Loucy (cell line): ENCODE results near the gene ADGRL3.

ENCODE experiments used
- H2AFZ ChIP-seq: fragments of 200-600 bp; sonication (generic); 2 replicates; pipeline ENCODE4 v1.6.0; 2016; ENCODE audit warnings: antibody characterized with exemption, mild to moderate bottlenecking, low read length, moderate library complexity
- H3F3A ChIP-seq: fragments of 200-600 bp; 2 replicates; pipeline ENCODE4 v1.6.0; 2016; ENCODE audit warnings: antibody characterized with exemption, low read depth, mild to moderate bottlenecking
- H3K27me3 ChIP-seq: fragments of 200-600 bp; sonication (generic); 2 replicates; pipeline ENCODE4 v1.6.1; 2014; ENCODE audit warnings: low read length, mild to moderate bottlenecking; ENCODE audit not compliant: insufficient read depth, poor library complexity, severe bottlenecking
- H3K36me3 ChIP-seq: fragments of 200-600 bp; sonication (generic); 2 replicates; pipeline ENCODE4 v1.6.1; 2016; ENCODE audit warnings: low read length; ENCODE audit not compliant: insufficient read depth
- H3K4me1 ChIP-seq: fragments of 200-600 bp; sonication (generic); 2 replicates; pipeline ENCODE4 v1.5.1; 2014; ENCODE audit warnings: low read length, mild to moderate bottlenecking; ENCODE audit not compliant: insufficient read depth, poor library complexity, severe bottlenecking
- H3K4me2 ChIP-seq: fragments of 200-600 bp; sonication (generic); 2 replicates; pipeline ENCODE4 v1.6.0; 2014; ENCODE audit warnings: antibody characterized with exemption, low read length, low read depth, mild to moderate bottlenecking; ENCODE audit not compliant: poor library complexity, severe bottlenecking
- H3K4me3 ChIP-seq: fragments of 200-600 bp; sonication (generic); 2 replicates; pipeline ENCODE4 v1.5.1; 2014; ENCODE audit warnings: low read length, mild to moderate bottlenecking, mixed read lengths; ENCODE audit not compliant: poor library complexity, severe bottlenecking
- H3K79me2 ChIP-seq: fragments of 200-600 bp; sonication (generic); 2 replicates; pipeline ENCODE4 v1.6.1; 2014; ENCODE audit warnings: low read length; ENCODE audit not compliant: insufficient read depth
- H3K9ac ChIP-seq: fragments of 200-600 bp; sonication (generic); 2 replicates; pipeline ENCODE4 v1.6.0; 2014; ENCODE audit warnings: mild to moderate bottlenecking, low read depth, low read length, moderate library complexity; ENCODE audit not compliant: poor library complexity, severe bottlenecking
- H3K9me2 ChIP-seq: fragments of 200-600 bp; sonication (generic); replicated peaks from 2 replicates; pipeline ENCODE4 v1.6.1; 2016; ENCODE audit warnings: low read depth, low read length, mixed read lengths
- H3K9me3 ChIP-seq: fragments of 200-600 bp; sonication (generic); 2 replicates; pipeline ENCODE4 v1.6.1; 2014; ENCODE audit warnings: mild to moderate bottlenecking, antibody characterized with exemption, low read length, low read depth; ENCODE audit not compliant: insufficient read depth
- H4K20me1 ChIP-seq: fragments of 200-600 bp; sonication (generic); 2 replicates; pipeline ENCODE4 v1.6.0; 2014; ENCODE audit warnings: antibody characterized with exemption, low read length, mild to moderate bottlenecking; ENCODE audit not compliant: insufficient read depth, poor library complexity, severe bottlenecking
- CTCF ChIP-seq: fragments of 200-600 bp; sonication (generic); conservative IDR thresholded peaks from 2 replicates; pipeline ENCODE4 v1.5.1; 2014; ENCODE audit warnings: mild to moderate bottlenecking, antibody characterized with exemption, low read length
- EZH2phosphoT487 ChIP-seq: fragments of 200-600 bp; IDR thresholded peaks from 2 replicates; pipeline ENCODE4 v1.6.1; 2018; ENCODE audit warnings: antibody characterized with exemption, mild to moderate bottlenecking, moderate library complexity, borderline replicate concordance

Gene ADGRL3

GRCh38 chr4:61785761-61786160, 585.6 kb downstream of the ADGRL3 start:
- Histone ChIP-seq H4K20me1 (no peaks in the 10 kb centered on the region), H3K4me3 (no peak overlapping the region), H3K9ac (no peak overlapping the region), H3K9me2 (no peaks in the 10 kb centered on the region), H3K9me3 (no peaks in the 10 kb centered on the region), H3K27me3 (no peaks in the 10 kb centered on the region), H2AFZ (no peak overlapping the region), H3K4me1 (no peaks in the 10 kb centered on the region), H3F3A (no peaks in the 10 kb centered on the region), H3K79me2 (no peaks in the 10 kb centered on the region), H3K36me3 (no peaks in the 10 kb centered on the region), H3K4me2 (no peak overlapping the region)
- TF ChIP-seq CTCF (no peak), EZH2phosphoT487 (no peak)

- Histone ChIP-seq H3K79me2 (no peaks in the 10 kb centered on the region), H3K4me2 (no peak overlapping the region), H4K20me1 (no peaks in the 10 kb centered on the region), H2AFZ (no peak overlapping the region), H3K4me3 (no peak overlapping the region), H3K9me3 (no peaks in the 10 kb centered on the region), H3K9me2 (no peaks in the 10 kb centered on the region), H3K9ac (no peak overlapping the region), H3K36me3 (no peaks in the 10 kb centered on the region), H3F3A (no peaks in the 10 kb centered on the region), H3K27me3 (no peaks in the 10 kb centered on the region), H3K4me1 (no peaks in the 10 kb centered on the region)
- TF ChIP-seq CTCF, result no peak
- no peak for TF ChIP-seq EZH2phosphoT487
Observed at GRCh38 chr4:61786211-61786610, 586.1 kb downstream of the ADGRL3 start.

GRCh38 chr4:61795998-61796397, 595.9 kb downstream of the ADGRL3 start:
- Histone ChIP-seq H3K9me2 (no peaks in the 10 kb centered on the region), H3K9me3 (no peaks in the 10 kb centered on the region; the same call in 1 of the 2 replicates), H3K9ac (no peak overlapping the region), H3K79me2 (no peaks in the 10 kb centered on the region), H3K27me3 (no peaks in the 10 kb centered on the region), H3K4me1 (no peaks in the 10 kb centered on the region), H3K4me2 (no peak overlapping the region), H3K36me3 (no peaks in the 10 kb centered on the region), H3F3A (no peaks in the 10 kb centered on the region), H4K20me1 (no peaks in the 10 kb centered on the region), H2AFZ (no peak overlapping the region), H3K4me3 (no peak overlapping the region)
- no peak for TF ChIP-seq CTCF
- TF ChIP-seq EZH2phosphoT487, result no peak
